H9 (cell line): ENCODE data around the gene PPP1R14C. TPM values are rescaled to one million over a fixed set of nuclear protein-coding genes. Genes with fewer than 3 reads are reported as not detected.

Source experiments
- DNase-seq: peaks from one replicate; pipeline ENCODE4 v3.0.0-alpha.2; 2017
- H2AFZ ChIP-seq: one replicate; pipeline ENCODE4 v1.6.1; 2013; ENCODE audit warnings: mild to moderate bottlenecking, low read length, control low read depth, moderate library complexity
- H2AK5ac ChIP-seq: 2 replicates; pipeline ENCODE4 v1.6.1; 2013; ENCODE audit warnings: low read length, control low read depth, mixed read lengths; ENCODE audit not compliant: insufficient read length
- H2BK120ac ChIP-seq: one replicate; pipeline ENCODE4 v1.6.1; 2013; ENCODE audit warnings: low read depth, mild to moderate bottlenecking, low read length, control low read depth, inconsistent platforms; ENCODE audit not compliant: poor library complexity, severe bottlenecking
- H2BK12ac ChIP-seq: 2 replicates; pipeline ENCODE4 v1.6.1; 2013; ENCODE audit warnings: low read length, control low read depth, mixed read lengths, low read depth; ENCODE audit not compliant: insufficient read length
- H2BK15ac ChIP-seq: 2 replicates; pipeline ENCODE4 v1.6.1; 2013; ENCODE audit warnings: low read depth, low read length, control low read depth
- H2BK20ac ChIP-seq: one replicate; pipeline ENCODE4 v1.6.1; 2013; ENCODE audit warnings: low read depth, mild to moderate bottlenecking, low read length, control low read depth, inconsistent platforms; ENCODE audit not compliant: poor library complexity, severe bottlenecking
- H2BK5ac ChIP-seq: 2 replicates; pipeline ENCODE4 v1.6.1; 2013; ENCODE audit warnings: low read length, control low read depth, mixed read lengths; ENCODE audit not compliant: insufficient read length
- H3K14ac ChIP-seq: 2 replicates; pipeline ENCODE4 v1.6.1; 2013; ENCODE audit warnings: low read length, control low read depth; ENCODE audit not compliant: insufficient read depth
- H3K18ac ChIP-seq: 2 replicates; pipeline ENCODE4 v1.6.1; 2013; ENCODE audit warnings: low read depth, mild to moderate bottlenecking, mixed read lengths, low read length, control low read depth; ENCODE audit not compliant: insufficient read length
- H3K23ac ChIP-seq: 2 replicates; pipeline ENCODE4 v1.6.1; 2013; ENCODE audit warnings: low read length, control low read depth, mixed read lengths, low read depth; ENCODE audit not compliant: insufficient read length
- H3K23me2 ChIP-seq: 2 replicates; pipeline ENCODE4 v1.6.1; 2013; ENCODE audit warnings: low read depth, mild to moderate bottlenecking, mixed read lengths, low read length, control low read depth; ENCODE audit not compliant: insufficient read length, poor library complexity, severe bottlenecking
- H3K27ac ChIP-seq: 2 replicates; pipeline ENCODE4 v1.5.1; 2013; ENCODE audit warnings: low read length, control low read depth, mixed read lengths, low read depth; ENCODE audit not compliant: insufficient read length
- H3K27me3 ChIP-seq: 2 replicates; pipeline ENCODE4 v1.6.1; 2013; ENCODE audit warnings: low read length, control low read depth, inconsistent platforms; ENCODE audit not compliant: insufficient read depth
- H3K4ac ChIP-seq: 2 replicates; pipeline ENCODE4 v1.6.1; 2013; ENCODE audit warnings: low read depth, mild to moderate bottlenecking, control low read depth, inconsistent platforms, low read length, moderate library complexity
- H3K4me1 ChIP-seq: 2 replicates; pipeline ENCODE4 v1.6.1; 2013; ENCODE audit warnings: low read length, control low read depth, inconsistent platforms; ENCODE audit not compliant: insufficient read depth
- H3K4me2 ChIP-seq: 2 replicates; pipeline ENCODE4 v1.6.1; 2013; ENCODE audit warnings: low read length, control low read depth, mixed read lengths; ENCODE audit not compliant: insufficient read length, insufficient read depth
- H3K56ac ChIP-seq: 2 replicates; pipeline ENCODE4 v1.6.1; 2013; ENCODE audit warnings: low read depth, mild to moderate bottlenecking, mixed read lengths, low read length, control low read depth; ENCODE audit not compliant: insufficient read length
- H3K79me1 ChIP-seq: 2 replicates; pipeline ENCODE4 v1.6.1; 2013; ENCODE audit warnings: low read depth, mild to moderate bottlenecking, moderate library complexity, low read length, control low read depth, inconsistent platforms; ENCODE audit not compliant: insufficient read depth, poor library complexity, severe bottlenecking
- H3K79me2 ChIP-seq: 2 replicates; pipeline ENCODE4 v1.6.1; 2013; ENCODE audit warnings: low read length, control low read depth, inconsistent platforms; ENCODE audit not compliant: insufficient read depth
- H3K9ac ChIP-seq: 2 replicates; pipeline ENCODE4 v1.6.1; 2013; ENCODE audit warnings: low read length, control low read depth, mixed read lengths; ENCODE audit not compliant: insufficient read length; ENCODE audit errors: extremely low read depth
- H3K9me3 ChIP-seq: one replicate; pipeline ENCODE4 v1.6.1; 2013; ENCODE audit warnings: low read depth, low read length, inconsistent platforms; ENCODE audit not compliant: control insufficient read depth
- H3T11ph ChIP-seq: one replicate; pipeline ENCODE4 v1.6.1; 2013; ENCODE audit warnings: mild to moderate bottlenecking, low read length, control low read depth, inconsistent platforms
- H4K20me1 ChIP-seq: one replicate; pipeline ENCODE4 v1.6.1; 2013; ENCODE audit not compliant: control insufficient read depth, insufficient read length, insufficient read depth
- H4K5ac ChIP-seq: 2 replicates; pipeline ENCODE4 v1.6.1; 2013; ENCODE audit warnings: low read depth, mild to moderate bottlenecking, mixed read lengths, low read length, control low read depth; ENCODE audit not compliant: insufficient read length
- H4K8ac ChIP-seq: replicated peaks from 2 replicates; pipeline ENCODE4 v1.6.1; 2013; ENCODE audit warnings: low read length, control low read depth, mixed read lengths, low read depth; ENCODE audit not compliant: insufficient read length
- H4K91ac ChIP-seq: 2 replicates; pipeline ENCODE4 v1.6.1; 2013; ENCODE audit warnings: low read depth, mild to moderate bottlenecking, moderate library complexity, mixed read lengths, low read length, control low read depth; ENCODE audit not compliant: insufficient read length
- H3K27ac Mint-ChIP-seq, 3 experiments: 2 replicates in 2 of 3; 3 replicates in 1 of 3; pipeline ENCODE4 v1.8.0; 2020 to 2021; ENCODE audit warnings: mixed read lengths in 3 of 3, mild to moderate bottlenecking in 1 of 3, moderate library complexity in 1 of 3
- H3K27me3 Mint-ChIP-seq: 2 replicates; pipeline ENCODE4 v1.8.0; 2021; ENCODE audit warnings: low read depth, mild to moderate bottlenecking, moderate library complexity, mixed read lengths
- H3K36me3 Mint-ChIP-seq, 3 experiments: 2 replicates in 2 of 3; 3 replicates in 1 of 3; pipeline ENCODE4 v1.8.0; 2020 to 2021; ENCODE audit warnings: low read depth in 3 of 3, mixed read lengths in 3 of 3; ENCODE audit not compliant: insufficient read depth in 1 of 3
- H3K4me1 Mint-ChIP-seq, 2 experiments: 2 replicates each; pipeline ENCODE4 v1.8.0; 2020; ENCODE audit warnings: mixed read lengths in 2 of 2
- H3K4me3 Mint-ChIP-seq, 2 experiments: 2 replicates in 1 of 2; 3 replicates in 1 of 2; pipeline ENCODE4 v1.8.0; 2020 to 2021; ENCODE audit warnings: mild to moderate bottlenecking in 2 of 2, mixed read lengths in 2 of 2, moderate library complexity in 1 of 2
- H3K9me3 Mint-ChIP-seq, 2 experiments: 2 replicates in 1 of 2; 3 replicates in 1 of 2; pipeline ENCODE4 v1.8.0; 2020; ENCODE audit warnings: mild to moderate bottlenecking in 2 of 2, mixed read lengths in 2 of 2, moderate library complexity in 1 of 2
- WGBS: extraction: QIAGEN DNeasy Blood & Tissue Kit; methylation state at CpG from one replicate; pipeline ENCODE4 v1.1.7; 2013; ENCODE audit warnings: missing lambda C conversion rate, low lambda C conversion rate, mixed read lengths; ENCODE audit not compliant: insufficient read length; ENCODE audit errors: extremely low coverage; 5-methylcytosine and 5-hydroxymethylcytosine counted together
- total RNA-seq: library from RNA; stranded (reverse); gene quantifications from 2 replicates; pipeline ENCODE4 v1.2.1, GENCODE V29; 2021
- TF ChIP-seq, protein P1 (sequence below): fragments of 200-600 bp; sonication (generic); conservative IDR thresholded peaks from 3 replicates; pipeline ENCODE4 v1.8.0; 2021; ENCODE audit warnings: antibody characterized with exemption, mild to moderate bottlenecking

The PPP1R14C gene
- total RNA-seq, 1 experiment from 2014 or later: 0.37 TPM

DNA sequence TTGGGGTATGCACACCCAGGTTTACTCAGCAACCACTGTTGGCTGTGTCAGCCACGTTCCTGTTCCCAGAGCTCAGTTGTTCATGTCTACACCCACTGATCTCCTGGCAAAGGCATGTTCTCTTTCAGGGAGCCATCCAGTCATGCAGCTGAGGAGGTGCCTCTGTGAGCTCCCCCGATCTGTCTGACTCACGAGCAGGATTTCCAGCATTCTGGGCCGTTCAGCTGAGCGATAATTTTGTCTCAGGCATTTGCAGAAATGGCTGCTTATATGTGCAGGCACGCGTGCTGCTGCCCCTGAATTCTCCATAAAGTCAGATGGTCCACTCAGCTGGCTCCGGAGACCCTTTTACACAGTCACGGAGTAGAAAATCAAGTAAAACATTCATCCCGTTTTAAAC is 147.6 kb downstream of the PPP1R14C start:
- Histone ChIP-seq H3K4me1 (no peaks in the 10 kb centered on the region), H3K4ac (no peak overlapping the region), H4K5ac (no peak overlapping the region), H2BK20ac (no peak overlapping the region), H3K23me2 (no peaks in the 10 kb centered on the region), H4K8ac (no peak overlapping the region), H3K18ac (no peak overlapping the region), H3K79me2 (no peaks in the 10 kb centered on the region), H2BK15ac (no peak overlapping the region), H2BK12ac (no peak overlapping the region), H2BK120ac (no peak overlapping the region), H3K9me3 (no peaks in the 10 kb centered on the region), H2BK5ac (no peak overlapping the region), H4K20me1 (no peaks in the 10 kb centered on the region), H3K56ac (no peak overlapping the region), H2AFZ (no peak overlapping the region), H3K4me2 (no peak overlapping the region), H3K27ac (no peak overlapping the region), H3K14ac (no peak overlapping the region), H3K79me1 (no peaks in the 10 kb centered on the region), H3T11ph (no peak overlapping the region), H4K91ac (no peak overlapping the region), H3K23ac (no peak overlapping the region), H3K9ac (no peak overlapping the region), H3K27me3 (no peaks in the 10 kb centered on the region), H2AK5ac (no peak overlapping the region)
- Mint-ChIP-seq H3K27ac (no peak overlapping the region), H3K4me1 (peaks cover 0 to 2% of the 10 kb centered on the region in 2 experiments; a peak in 1 of 4 replicates), H3K4me3 (no peak overlapping the region), H3K36me3 (peaks cover 3 to 6% (median 4%) of the 10 kb centered on the region in 3 experiments; a peak in 5 of 7 replicates), H3K27me3 (peaks cover 4% of the 10 kb centered on the region), H3K9me3 (peaks cover 12% of the 10 kb centered on the region in 2 experiments; a peak in 4 of 5 replicates)
- DNase-seq: no peak
- TF ChIP-seq, protein P1, sequence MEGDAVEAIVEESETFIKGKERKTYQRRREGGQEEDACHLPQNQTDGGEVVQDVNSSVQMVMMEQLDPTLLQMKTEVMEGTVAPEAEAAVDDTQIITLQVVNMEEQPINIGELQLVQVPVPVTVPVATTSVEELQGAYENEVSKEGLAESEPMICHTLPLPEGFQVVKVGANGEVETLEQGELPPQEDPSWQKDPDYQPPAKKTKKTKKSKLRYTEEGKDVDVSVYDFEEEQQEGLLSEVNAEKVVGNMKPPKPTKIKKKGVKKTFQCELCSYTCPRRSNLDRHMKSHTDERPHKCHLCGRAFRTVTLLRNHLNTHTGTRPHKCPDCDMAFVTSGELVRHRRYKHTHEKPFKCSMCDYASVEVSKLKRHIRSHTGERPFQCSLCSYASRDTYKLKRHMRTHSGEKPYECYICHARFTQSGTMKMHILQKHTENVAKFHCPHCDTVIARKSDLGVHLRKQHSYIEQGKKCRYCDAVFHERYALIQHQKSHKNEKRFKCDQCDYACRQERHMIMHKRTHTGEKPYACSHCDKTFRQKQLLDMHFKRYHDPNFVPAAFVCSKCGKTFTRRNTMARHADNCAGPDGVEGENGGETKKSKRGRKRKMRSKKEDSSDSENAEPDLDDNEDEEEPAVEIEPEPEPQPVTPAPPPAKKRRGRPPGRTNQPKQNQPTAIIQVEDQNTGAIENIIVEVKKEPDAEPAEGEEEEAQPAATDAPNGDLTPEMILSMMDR: no peak
- no CpG with 5 or more reads among the region's 10 CpGs for WGBS
